ENCODE data around the gene TCF4. TPM values are rescaled to one million over a fixed set of nuclear protein-coding genes. Genes with fewer than 3 reads are reported as not detected.

Gene TCF4
- total RNA-seq, 2 experiments from 2014 or later, result 0.28 to 0.45 TPM

DNA sequence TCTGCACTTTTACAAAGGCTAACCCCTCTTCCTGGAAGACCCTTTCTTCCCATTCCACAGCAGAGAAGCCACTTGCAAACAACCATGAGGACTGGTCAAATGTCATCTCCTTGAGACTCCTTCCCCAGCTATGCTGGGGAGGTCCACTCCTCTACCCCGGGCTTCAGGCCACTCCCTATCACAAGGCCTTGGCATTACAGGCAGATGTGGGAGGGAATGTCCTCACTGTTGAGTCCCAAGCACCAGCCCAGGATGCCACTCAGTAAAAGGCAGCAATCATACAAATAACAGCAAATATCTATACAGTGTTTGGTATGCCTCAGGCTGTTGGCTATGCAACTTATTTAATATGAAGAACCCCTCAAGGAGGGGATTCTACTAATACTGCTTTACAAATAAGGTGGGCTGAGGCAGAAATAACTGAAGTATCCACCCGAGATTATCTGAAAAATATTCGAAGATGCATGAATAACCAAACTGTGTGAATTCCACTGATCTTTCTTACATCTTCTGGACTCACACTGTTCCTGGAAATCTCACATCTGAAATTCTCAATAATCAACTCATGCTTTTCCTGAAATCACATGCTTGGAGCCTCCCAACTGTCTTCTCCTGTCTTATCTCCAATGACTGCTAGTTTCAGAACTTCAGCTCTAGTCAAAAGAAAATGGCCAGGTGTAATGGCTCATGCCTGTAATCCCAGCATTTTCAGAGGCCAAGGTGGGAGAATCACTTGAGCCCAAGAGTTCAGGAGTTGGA is 226.3 kb downstream of the TCF4 start:
- Mint-ChIP-seq H3K27me3 (peaks cover 3% of the 10 kb centered on the region), H3K4me3 (no peak overlapping the region)
- CTCF ChIA-PET, result no interaction called here

DNA sequence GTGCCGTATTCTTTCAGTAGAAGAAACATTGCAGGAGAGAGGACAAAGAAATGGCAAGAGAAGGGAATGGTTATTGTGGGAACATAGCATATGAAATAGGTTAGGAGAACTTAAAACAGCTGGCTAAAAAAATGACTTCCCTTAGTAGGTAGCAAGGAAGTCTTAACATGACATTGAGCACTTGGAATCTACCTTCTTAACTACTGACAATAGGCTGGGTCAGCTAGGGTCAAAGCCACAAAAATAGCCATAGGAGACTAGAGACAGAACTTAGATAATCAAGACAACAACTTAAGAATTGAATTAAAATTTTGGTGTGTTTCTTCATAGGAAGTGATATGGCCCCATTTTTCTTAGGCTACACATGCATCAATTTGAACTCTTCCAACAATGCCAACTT is 227.9 kb downstream of the TCF4 start:
- ChIA-PET POLR2A (no interaction called here), CTCF (no interaction called here)
- H3K27ac Mint-ChIP-seq, result no peak overlapping the region
- H3K27me3 Mint-ChIP-seq, result peaks cover 5% of the 10 kb centered on the region
- no peaks in the 10 kb centered on the region for H3K36me3 Mint-ChIP-seq (ENCODE audit: low read depth)
- DNase-seq, result no peak
- H3K4me3 Mint-ChIP-seq, result no peak overlapping the region
- peaks cover 4% of the 10 kb centered on the region for H3K9me3 Mint-ChIP-seq
- H3K4me1 Mint-ChIP-seq, result no peaks in the 10 kb centered on the region

More for the DNA sequence above, 226.3 kb downstream of the TCF4 start:
- Mint-ChIP-seq H3K9me3 (peaks cover 4% of the 10 kb centered on the region), H3K36me3 (ENCODE audit: low read depth) (no peaks in the 10 kb centered on the region), H3K4me1 (no peaks in the 10 kb centered on the region), H3K27ac (no peak overlapping the region)
- DNase-seq, result no peak
- POLR2A ChIA-PET, result no interaction called here

DNA sequence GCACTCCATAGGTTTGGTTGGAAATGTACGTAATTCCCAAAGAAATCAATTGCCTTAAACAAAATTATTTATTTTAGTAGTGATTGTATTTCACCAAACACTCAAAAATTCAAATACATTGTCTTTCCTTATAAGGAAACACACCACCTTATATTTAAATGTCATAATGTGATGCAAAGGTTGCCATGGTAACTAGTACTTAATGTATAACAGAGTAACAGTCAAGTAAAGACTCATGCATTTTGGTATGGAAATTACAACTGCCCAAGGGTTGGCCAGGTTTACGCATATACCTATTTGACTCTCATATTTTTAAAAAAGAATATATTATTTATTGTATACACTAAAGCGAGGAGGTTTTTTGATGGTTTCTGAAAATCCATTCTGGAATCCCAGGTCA is 231.2 kb downstream of the TCF4 start:
- no peaks in the 10 kb centered on the region for H3K4me1 Mint-ChIP-seq
- no peak overlapping the region for H3K4me3 Mint-ChIP-seq
- ChIA-PET POLR2A (no interaction called here), CTCF (no interaction called here)
- H3K27me3 Mint-ChIP-seq, result peaks cover 13% of the 10 kb centered on the region
- no peak overlapping the region for H3K27ac Mint-ChIP-seq
- H3K36me3 Mint-ChIP-seq (ENCODE audit: low read depth), result no peaks in the 10 kb centered on the region
- H3K9me3 Mint-ChIP-seq, result peaks cover 4% of the 10 kb centered on the region
- DNase-seq, result no peak

DNA sequence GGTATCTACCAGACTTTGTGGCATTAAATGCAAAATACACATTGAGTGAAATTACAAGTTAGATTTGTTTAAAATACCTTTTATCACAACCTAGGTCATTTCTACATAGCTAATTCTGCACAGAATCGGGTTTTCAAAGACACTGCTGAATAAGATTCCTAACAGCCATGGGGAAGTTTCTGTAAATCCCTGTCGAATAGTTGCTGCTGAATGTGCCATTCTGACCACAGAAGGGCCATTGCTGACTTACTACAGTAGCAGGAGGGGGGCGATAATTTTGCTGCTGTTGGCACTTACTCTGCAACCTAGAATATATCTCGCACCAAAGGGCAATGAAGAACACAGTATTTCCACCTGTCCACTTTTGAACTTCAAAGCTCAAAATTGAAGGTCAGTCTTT is 232.8 kb downstream of the TCF4 start:
- Mint-ChIP-seq H3K9me3 (no peaks in the 10 kb centered on the region), H3K4me3 (no peak overlapping the region), H3K27ac (no peak overlapping the region), H3K36me3 (ENCODE audit: low read depth) (no peaks in the 10 kb centered on the region), H3K27me3 (peaks cover 14% of the 10 kb centered on the region), H3K4me1 (no peaks in the 10 kb centered on the region)
- CTCF ChIA-PET, result no interaction called here
- POLR2A ChIA-PET, result no interaction called here
- DNase-seq, result no peak

DNA sequence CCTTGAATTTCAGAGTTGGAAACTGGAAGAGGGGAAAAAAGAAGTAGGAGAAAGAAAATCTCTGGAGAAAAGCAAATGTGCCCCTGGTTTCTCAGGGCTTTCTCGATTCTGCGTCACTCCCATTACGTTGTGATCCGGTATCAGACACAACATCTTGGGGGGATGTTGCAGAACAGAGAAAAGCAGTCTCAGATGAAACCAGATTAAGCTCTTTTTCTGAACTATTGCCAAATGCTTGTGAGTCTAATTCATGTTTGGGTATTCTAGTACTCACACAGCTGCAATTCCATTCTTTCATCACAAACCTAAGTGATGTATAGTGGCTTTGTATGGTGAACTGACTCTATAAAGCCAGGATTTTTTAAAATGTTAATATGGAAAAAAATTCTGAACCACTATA is 233.2 kb downstream of the TCF4 start:
- Mint-ChIP-seq H3K4me1 (no peaks in the 10 kb centered on the region), H3K9me3 (no peaks in the 10 kb centered on the region), H3K27ac (no peak overlapping the region), H3K4me3 (no peak overlapping the region), H3K27me3 (peaks cover 14% of the 10 kb centered on the region), H3K36me3 (ENCODE audit: low read depth) (no peaks in the 10 kb centered on the region)
- DNase-seq, result no peak
- ChIA-PET POLR2A (no interaction called here), CTCF (no interaction called here)

DNA sequence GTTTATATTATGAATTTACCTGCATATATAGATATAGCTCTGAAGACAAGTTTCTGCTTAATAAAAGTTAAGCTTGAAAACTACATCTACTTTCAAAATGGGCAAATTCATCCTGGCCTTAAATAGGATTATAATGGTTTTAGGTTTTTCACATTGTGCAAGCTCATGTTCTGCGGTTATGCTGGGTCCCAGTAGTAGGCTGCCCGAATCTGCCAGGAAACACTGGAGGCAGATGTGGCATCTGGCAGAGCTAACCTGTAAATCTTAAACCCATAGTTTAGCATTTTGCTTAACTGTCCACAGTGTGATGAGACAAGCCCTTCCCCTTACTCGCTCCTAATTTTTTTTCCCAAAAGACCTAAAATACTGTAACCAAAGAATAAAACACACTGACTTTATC is 234.2 kb downstream of the TCF4 start:
- no peaks in the 10 kb centered on the region for H3K4me1 Mint-ChIP-seq
- H3K4me3 Mint-ChIP-seq, result no peak overlapping the region
- ChIA-PET POLR2A (no interaction called here), CTCF (no interaction called here)
- no peaks in the 10 kb centered on the region for H3K36me3 Mint-ChIP-seq (ENCODE audit: low read depth)
- H3K9me3 Mint-ChIP-seq, result no peaks in the 10 kb centered on the region
- DNase-seq, result no peak
- H3K27ac Mint-ChIP-seq, result no peak overlapping the region
- H3K27me3 Mint-ChIP-seq, result peaks cover 14% of the 10 kb centered on the region

DNA sequence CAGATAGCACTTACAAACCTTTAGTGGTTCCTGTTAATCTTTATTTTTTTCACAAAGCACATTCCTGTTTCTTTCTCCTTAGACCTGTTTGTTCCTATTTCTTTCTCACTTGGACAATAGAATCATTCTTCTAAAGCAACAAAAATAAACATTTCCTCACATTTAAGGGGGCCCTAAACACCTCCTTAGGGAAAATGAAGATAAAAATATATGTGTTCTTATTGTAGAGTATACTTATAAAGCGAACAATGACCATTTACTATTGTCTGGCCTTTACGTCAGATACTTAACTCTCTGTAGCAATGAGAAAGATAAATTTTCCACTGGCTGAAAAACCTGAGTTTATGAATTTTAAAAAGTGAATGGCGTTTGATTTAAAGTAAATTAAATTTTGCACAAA is 234.6 kb downstream of the TCF4 start:
- Mint-ChIP-seq H3K27me3 (peaks cover 14% of the 10 kb centered on the region), H3K4me3 (no peak overlapping the region), H3K27ac (no peak overlapping the region), H3K9me3 (no peaks in the 10 kb centered on the region), H3K36me3 (ENCODE audit: low read depth) (no peaks in the 10 kb centered on the region), H3K4me1 (no peaks in the 10 kb centered on the region)
- POLR2A ChIA-PET, result no interaction called here
- CTCF ChIA-PET, result no interaction called here
- DNase-seq, result no peak

DNA sequence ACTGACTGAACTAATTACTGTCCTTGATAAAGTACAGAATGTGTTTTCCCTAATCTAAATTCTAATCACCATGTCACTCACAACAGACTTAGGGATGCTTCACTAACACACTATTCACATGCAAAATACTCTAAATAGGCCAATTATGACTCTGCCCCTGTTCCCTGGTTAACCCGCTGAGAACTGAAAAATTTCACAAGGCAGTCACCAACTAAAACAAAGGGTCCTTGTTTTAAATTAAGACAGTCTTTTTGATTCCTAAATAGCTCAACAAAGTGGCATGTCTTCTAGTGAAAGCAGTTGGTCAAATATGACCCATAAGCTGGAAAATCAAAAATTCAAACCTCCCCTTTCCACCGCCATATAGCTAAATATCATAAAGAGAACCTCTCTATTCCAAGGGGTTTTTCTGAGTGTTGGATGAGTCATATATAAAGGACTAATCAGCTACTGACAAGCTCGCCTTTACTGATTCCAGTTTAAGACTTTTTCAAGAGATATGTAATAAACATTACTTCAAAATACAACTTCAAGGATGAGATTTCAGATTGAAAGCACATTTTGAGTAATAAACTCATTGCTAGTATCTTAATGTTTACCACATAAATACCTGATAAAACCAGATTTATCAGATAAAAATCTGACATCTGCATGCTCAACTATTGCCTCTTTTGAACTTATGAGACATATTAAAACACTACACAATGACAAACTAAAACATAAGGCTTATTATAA is 235.8 kb downstream of the TCF4 start:
- DNase-seq, result no peak
- ChIA-PET CTCF (no interaction called here), POLR2A (no interaction called here)
- Mint-ChIP-seq H3K9me3 (no peaks in the 10 kb centered on the region), H3K27me3 (peaks cover 14% of the 10 kb centered on the region), H3K27ac (no peak overlapping the region), H3K4me1 (no peaks in the 10 kb centered on the region), H3K36me3 (ENCODE audit: low read depth) (no peaks in the 10 kb centered on the region), H3K4me3 (no peak overlapping the region)

DNA sequence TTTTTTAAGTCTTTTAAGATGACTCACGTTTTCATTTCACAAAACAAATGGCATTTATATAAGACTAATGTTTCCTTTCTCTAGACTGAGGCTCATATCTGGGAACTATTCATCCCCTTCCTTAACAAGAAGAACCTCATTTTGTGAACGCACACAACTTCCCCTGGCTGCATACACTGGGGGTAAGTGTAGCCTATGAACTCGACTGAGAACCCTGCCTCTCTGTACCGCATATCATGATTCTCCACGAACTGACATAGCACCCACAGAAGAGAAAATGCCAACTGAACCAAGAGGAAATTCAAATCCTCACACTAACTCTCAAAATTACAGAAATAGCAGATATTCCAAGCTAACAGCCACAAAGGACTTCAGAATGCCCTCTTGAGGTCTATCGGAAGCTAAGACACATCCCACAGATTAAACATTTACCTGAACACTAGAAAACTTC is 236.7 kb downstream of the TCF4 start:
- Mint-ChIP-seq H3K4me1 (no peaks in the 10 kb centered on the region), H3K36me3 (ENCODE audit: low read depth) (no peaks in the 10 kb centered on the region), H3K27me3 (peaks cover 14% of the 10 kb centered on the region), H3K4me3 (no peak overlapping the region), H3K27ac (no peak overlapping the region), H3K9me3 (no peaks in the 10 kb centered on the region)
- ChIA-PET POLR2A (no interaction called here), CTCF (no interaction called here)
- no peak for DNase-seq

DNA sequence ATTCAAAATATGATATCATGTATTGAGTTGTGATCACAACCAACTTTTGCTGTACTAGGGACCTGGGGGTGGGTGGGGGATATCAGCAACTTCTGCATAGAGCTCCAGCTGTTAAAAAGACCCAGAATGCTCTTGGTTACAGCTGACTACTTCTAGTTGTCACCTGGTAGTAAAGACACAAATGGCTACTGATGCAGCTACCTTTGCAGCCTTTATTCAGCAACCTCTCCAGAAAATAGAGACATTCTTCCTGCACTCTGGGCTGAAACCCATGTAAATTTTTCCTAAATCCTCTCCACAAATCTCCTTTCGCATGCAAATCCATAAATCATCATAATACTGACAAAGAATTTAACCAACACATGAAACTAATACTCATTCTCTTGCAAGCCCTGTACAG is 238.3 kb downstream of the TCF4 start:
- H3K4me3 Mint-ChIP-seq, result no peak overlapping the region
- H3K9me3 Mint-ChIP-seq, result no peaks in the 10 kb centered on the region
- no peak for DNase-seq
- H3K36me3 Mint-ChIP-seq (ENCODE audit: low read depth), result no peaks in the 10 kb centered on the region
- peaks cover 12% of the 10 kb centered on the region for H3K27me3 Mint-ChIP-seq
- no peaks in the 10 kb centered on the region for H3K4me1 Mint-ChIP-seq
- CTCF ChIA-PET, result no interaction called here
- POLR2A ChIA-PET, result no interaction called here
- no peak overlapping the region for H3K27ac Mint-ChIP-seq

DNA sequence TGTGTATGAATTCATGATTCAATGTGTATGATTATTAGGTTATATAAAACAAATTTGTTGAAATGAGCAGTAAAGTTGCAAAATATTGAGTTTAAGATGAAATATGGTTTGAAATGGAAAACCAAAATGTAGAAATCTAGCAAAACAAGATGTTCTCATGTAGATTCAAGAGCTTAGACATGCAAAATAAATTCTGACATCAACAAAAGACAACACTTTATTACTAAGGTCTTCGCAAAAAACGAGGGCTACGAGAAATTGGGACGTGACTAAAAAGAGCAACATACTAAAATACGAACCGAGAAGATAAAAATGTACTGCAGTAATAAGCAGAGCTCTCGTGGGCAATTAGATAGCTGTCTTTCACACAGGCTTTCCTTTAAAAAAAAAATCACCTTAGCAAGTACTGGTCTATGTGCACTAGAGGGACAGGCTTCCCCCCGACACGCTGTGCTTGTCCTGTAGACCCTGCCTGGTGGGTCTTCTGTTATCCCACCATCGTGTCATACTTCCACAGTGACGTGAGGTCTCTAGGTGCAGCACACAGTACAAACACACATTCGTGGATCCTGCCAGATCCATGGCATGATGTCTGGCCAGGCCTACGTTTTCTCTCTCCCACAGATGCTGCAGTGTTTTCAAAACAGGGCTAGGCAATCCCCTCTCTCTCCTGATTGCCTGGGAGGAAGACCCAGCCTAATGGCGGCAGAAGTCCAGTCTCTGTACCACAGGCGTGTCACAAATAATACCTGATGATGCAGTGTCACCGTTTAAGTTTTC is 240.8 kb downstream of the TCF4 start:
- no peaks in the 10 kb centered on the region for H3K9me3 Mint-ChIP-seq
- peaks cover 5% of the 10 kb centered on the region for H3K27me3 Mint-ChIP-seq
- no peak for DNase-seq
- H3K4me3 Mint-ChIP-seq, result no peak overlapping the region
- no peaks in the 10 kb centered on the region for H3K36me3 Mint-ChIP-seq (ENCODE audit: low read depth)
- ChIA-PET CTCF (no interaction called here), POLR2A (no interaction called here)
- no peak overlapping the region for H3K27ac Mint-ChIP-seq
- H3K4me1 Mint-ChIP-seq, result no peaks in the 10 kb centered on the region

DNA sequence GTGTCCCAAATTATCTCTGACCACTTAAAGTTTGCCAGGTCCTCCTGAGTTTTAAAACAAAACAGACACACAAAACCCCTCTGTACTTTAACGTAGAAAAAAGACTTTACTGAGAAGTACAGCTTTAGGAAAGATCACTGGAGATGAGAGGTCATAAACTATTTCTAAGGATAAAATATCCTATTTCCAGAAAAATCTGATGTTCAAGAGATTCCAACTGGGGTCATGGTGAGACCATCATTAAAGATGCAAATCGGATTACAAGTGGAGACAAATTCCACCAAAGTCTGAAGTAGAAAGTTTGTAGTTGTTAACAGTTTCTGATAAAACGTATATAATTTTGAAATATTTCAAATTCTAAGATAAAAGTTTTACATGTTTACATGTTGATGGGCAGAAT is 241.6 kb downstream of the TCF4 start:
- CTCF ChIA-PET, result no interaction called here
- no peaks in the 10 kb centered on the region for H3K9me3 Mint-ChIP-seq
- no peak for DNase-seq
- no peak overlapping the region for H3K4me3 Mint-ChIP-seq
- POLR2A ChIA-PET, result no interaction called here
- no peaks in the 10 kb centered on the region for H3K4me1 Mint-ChIP-seq
- H3K27ac Mint-ChIP-seq, result no peak overlapping the region
- no peaks in the 10 kb centered on the region for H3K36me3 Mint-ChIP-seq (ENCODE audit: low read depth)
- H3K27me3 Mint-ChIP-seq, result peaks cover 3% of the 10 kb centered on the region

DNA sequence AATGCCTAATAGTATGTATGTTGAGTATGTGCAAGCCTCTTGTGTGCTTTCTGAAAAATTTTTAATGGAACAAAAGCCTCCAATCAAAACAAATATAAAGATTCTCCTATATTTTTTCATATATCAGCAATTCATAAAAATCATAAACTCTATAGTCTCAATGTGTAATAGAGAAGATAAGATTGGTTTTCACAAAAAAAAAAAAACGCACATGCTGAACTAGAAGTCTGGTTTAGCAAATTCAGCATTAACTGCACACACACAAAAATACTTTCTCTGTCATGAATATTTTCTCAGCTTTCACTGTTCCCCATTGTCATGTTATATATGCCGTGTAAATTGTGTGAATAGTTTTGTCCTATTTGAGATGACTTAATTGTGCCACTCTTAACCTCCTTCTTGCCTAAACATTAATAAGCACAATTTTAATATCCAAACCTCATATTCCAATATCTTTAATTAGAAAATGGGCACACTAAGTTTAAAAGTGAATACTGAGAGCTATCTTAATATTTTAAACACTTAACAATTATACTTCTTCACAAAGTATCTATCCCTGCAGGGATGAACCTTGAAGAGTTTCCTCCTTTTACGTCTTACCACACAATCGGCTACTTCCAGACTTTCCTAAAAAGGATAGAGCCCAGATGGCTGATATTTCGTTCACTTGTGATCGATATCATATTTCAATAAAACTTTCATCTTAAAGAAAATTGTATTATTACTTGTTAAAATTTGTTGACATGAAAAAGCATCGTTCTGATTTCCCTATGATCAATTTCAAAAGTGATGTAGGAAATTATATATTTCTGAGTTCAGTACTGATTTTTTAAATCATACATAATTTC is 242.7 kb downstream of the TCF4 start:
- Mint-ChIP-seq H3K27me3 (no peaks in the 10 kb centered on the region), H3K4me1 (no peaks in the 10 kb centered on the region), H3K9me3 (no peaks in the 10 kb centered on the region), H3K4me3 (no peak overlapping the region), H3K27ac (no peak overlapping the region), H3K36me3 (ENCODE audit: low read depth) (no peaks in the 10 kb centered on the region)
- ChIA-PET CTCF (no interaction called here), POLR2A (no interaction called here)
- DNase-seq, result no peak

Measured in activated CD4-positive, alpha-beta memory T cell treated with anti-CD3 and anti-CD28 coated beads, Interleukin-2, amount 10 ng/mL, durations not matched to agents 7 days and 5 days (primary cell).